ENCODE results near the gene CD300LB. TPM values are rescaled to one million over a fixed set of nuclear protein-coding genes. Genes with fewer than 3 reads are reported as not detected.

The CD300LB gene
- total and polyA plus RNA-seq, 10 of the 15 experiments (the other 5 are each of a cell fraction or from before 2014, with no cell fraction given), result 0.08 to 0.57 (median 0.25) TPM; not detected in 4

GRCh38 chr17:74497471-74497870, 33.8 kb downstream of the CD300LB start:
- Histone ChIP-seq H3K4me1 (ENCODE audit: control insufficient read depth, insufficient read depth, low read length) (no peaks in the 10 kb centered on the region), H3K9me3 (replicated peaks; ENCODE audit: control insufficient read depth, insufficient read depth, low read length) (no peaks in the 10 kb centered on the region), H3K4me2 (ENCODE audit: control insufficient read depth, insufficient read depth) (no peak overlapping the region), H3K4me3 (no peak overlapping the region), H2AFZ (ENCODE audit: control insufficient read depth, low read depth, low read length) (no peak overlapping the region), H3K27ac (ENCODE audit: control insufficient read depth, insufficient read depth) (no peak overlapping the region), H3K27me3 (replicated peaks in 1 of 2; ENCODE audit: control insufficient read depth in 2 of 2, insufficient read depth in 2 of 2, low read length in 1 of 2) (no peaks in the 10 kb centered on the region), H3K79me2 (ENCODE audit: control insufficient read depth, insufficient read depth, low read length) (no peaks in the 10 kb centered on the region), H3K9ac (ENCODE audit: control insufficient read depth, insufficient read depth, low read length) (no peak overlapping the region), H3K36me3 (ENCODE audit: control insufficient read depth in 2 of 2, insufficient read depth in 2 of 2, low read length in 1 of 2) (no peaks in the 10 kb centered on the region), H4K20me1 (ENCODE audit: control insufficient read depth, insufficient read depth) (no peaks in the 10 kb centered on the region)
- SMC1A ChIA-PET (ENCODE audit: uncharacterized antibody, unreplicated experiment), result interaction anchor here (1.4 to 2.5 kb wide), 7 partner anchors 14 to 128 kb away, joined by 4 to 16 read pairs (median 7); no protein-coding TSS in a partner anchor
- no peak for FAIRE-seq
- CTCF ChIA-PET, result interaction anchor here (1.1 to 8.6 kb wide), 8 partner anchors 12 to 160 kb away, joined by 3 to 82 read pairs (median 6); partner anchors contain the start of gene GPR142
- BruUV-seq (replicated peaks), result no TSS peak
- WGBS (ENCODE audit: insufficient coverage, insufficient replicate concordance, low lambda C conversion rate, missing lambda C conversion rate), result 40% methylated on average over 5 of the region's 5 CpGs
- TF ChIP-seq ZBTB33 (IDR thresholded peaks at IDR 0.05), result no peak
- TF ChIP-seq USF1 (IDR thresholded peaks at IDR 0.05; ENCODE audit: borderline replicate concordance, extremely low read length, insufficient read depth, low read depth, low read length), result no peak
- TF ChIP-seq SP1 (IDR thresholded peaks at IDR 0.05; ENCODE audit: low read depth, low read length), result no peak
- no peak for TF ChIP-seq MYB (IDR thresholded peaks at IDR 0.05; ENCODE audit: borderline replicate concordance, low read depth, low read length)
- TF ChIP-seq RCOR1 (conservative IDR thresholded peaks at IDR 0.05; ENCODE audit: low read depth, low read length), result no peak
- no peak for TF ChIP-seq MYC (IDR thresholded peaks at IDR 0.05; ENCODE audit: insufficient read depth, insufficient read length, insufficient replicate concordance, low read length, severe bottlenecking)
- no peak for TF ChIP-seq SREBF1 (IDR thresholded peaks at IDR 0.05; ENCODE audit: low read length)
- TF ChIP-seq NBN (IDR thresholded peaks at IDR 0.05), result no peak
- no peak for TF ChIP-seq CUX1 (IDR thresholded peaks at IDR 0.05; ENCODE audit: insufficient replicate concordance, low read depth, low read length)
- TF ChIP-seq PRDM15 (CRISPR knock-in tag; IDR thresholded peaks at IDR 0.05), result no peak
- POLR2A ChIA-PET, result no interaction called here
- RAD21 ChIA-PET (ENCODE audit: unreplicated experiment), result interaction anchor here (1.0 to 1.8 kb wide), 2 partner anchors 42 to 119 kb away, joined by 3 to 11 read pairs; no protein-coding TSS in a partner anchor
- intact Hi-C loops (cut with micrococcal nuclease; ENCODE audit: unreplicated experiment), result no loop called here
- ATAC-seq, result no peak
- in situ Hi-C loops (cut with MboI), result no loop called here
- no peak for DNase-seq (ENCODE audit: low read depth, low spot score)

Measured in GM12878 (cell line).